ENCODE measurements around the gene FFAR3. TPM values are rescaled to one million over a fixed set of nuclear protein-coding genes. Genes with fewer than 3 reads are reported as not detected.

FFAR3 gene
- total and polyA plus RNA-seq, 9 of the 15 experiments (the other 6 are each of a cell fraction or from before 2014, with no cell fraction given) = not detected

DNA sequence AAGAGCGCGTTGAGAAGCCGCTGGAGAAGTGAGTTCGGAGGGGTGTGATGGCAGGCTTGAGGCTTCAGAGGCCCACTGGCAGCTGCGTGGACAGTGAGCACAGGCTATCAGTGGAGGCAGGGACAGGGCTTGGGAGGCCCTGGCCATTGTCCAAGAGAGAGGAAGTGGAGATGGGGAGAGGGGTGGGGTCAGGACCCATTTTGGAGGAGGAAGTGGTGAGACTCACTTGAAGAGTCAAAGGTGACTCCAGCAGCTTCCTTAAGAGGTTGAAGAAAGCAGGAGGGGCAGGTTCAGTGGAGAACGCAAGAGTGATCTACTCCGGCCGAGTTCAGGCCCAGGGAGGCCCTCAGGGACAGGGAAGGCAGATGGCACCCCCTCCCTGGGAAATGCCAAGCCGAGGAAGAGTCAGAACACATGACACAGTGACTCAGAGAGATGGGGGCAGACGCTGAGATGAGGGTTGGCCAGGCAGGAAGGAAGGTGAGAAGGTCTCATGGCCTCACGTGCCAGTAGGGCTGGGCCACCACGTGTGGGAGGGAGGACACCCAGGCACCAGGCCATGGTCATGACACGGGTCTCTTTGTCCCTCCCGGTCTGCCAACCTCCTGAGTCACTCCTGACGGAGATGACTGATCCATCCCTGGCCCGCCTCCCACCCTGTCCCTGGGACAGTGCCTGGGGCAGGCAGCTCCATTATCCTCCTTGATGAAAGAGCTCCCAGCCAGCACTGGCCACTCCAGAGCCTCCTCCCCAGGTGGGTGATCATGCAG lies 39.4 kb upstream of the FFAR3 start (continued):
- TF ChIP-seq MGA (IDR thresholded peaks at IDR 0.05) = peak; percentile 92
- TF ChIP-seq ZNF311 (CRISPR knock-in tag; IDR thresholded peaks at IDR 0.05) = 0 out of 2 replicates have a peak, but pooled peaks have one; percentile 41
- TF ChIP-seq, protein P1, sequence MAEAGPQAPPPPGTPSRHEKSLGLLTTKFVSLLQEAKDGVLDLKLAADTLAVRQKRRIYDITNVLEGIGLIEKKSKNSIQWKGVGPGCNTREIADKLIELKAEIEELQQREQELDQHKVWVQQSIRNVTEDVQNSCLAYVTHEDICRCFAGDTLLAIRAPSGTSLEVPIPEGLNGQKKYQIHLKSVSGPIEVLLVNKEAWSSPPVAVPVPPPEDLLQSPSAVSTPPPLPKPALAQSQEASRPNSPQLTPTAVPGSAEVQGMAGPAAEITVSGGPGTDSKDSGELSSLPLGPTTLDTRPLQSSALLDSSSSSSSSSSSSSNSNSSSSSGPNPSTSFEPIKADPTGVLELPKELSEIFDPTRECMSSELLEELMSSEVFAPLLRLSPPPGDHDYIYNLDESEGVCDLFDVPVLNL (CRISPR knock-in tag; IDR thresholded peaks at IDR 0.05; ENCODE audit: low read depth) = no peak
- peak; percentile 54; the same call in 1 of the 2 replicates for TF ChIP-seq ZNF431 (CRISPR knock-in tag; IDR thresholded peaks at IDR 0.05)
- peak; percentile 65; the same call in 1 of the 2 replicates for TF ChIP-seq JUND (IDR thresholded peaks at IDR 0.05; ENCODE audit: borderline replicate concordance, low read depth, low read length)
- 0 out of 3 replicates have a peak, but pooled peaks have one; percentile 28 for TF ChIP-seq JUND (tag; IDR thresholded peaks at IDR 0.05; ENCODE audit: borderline replicate concordance, low read depth, low read length)
- peak; percentile 52; the same call in 1 of the 2 replicates for TF ChIP-seq NFRKB (IDR thresholded peaks at IDR 0.05; ENCODE audit: low read depth)
- 0 out of 2 replicates have a peak, but pooled peaks have one; percentile 6 for TF ChIP-seq OTX1 (CRISPR knock-in tag; IDR thresholded peaks at IDR 0.05)
- peak in 1 of 2 experiments; percentile 40; a peak in 1 of 4 replicates for TF ChIP-seq MAZ (CRISPR knock-in tag; conservative IDR thresholded peaks at IDR 0.05 in 1 of 2, IDR thresholded peaks at IDR 0.05 in 1 of 2)
